Measurements from ENCODE around the gene IQSEC1.
A peak's percentile ranks its signal among the peaks of the same experiment; 100 is the strongest.

The IQSEC1 gene

DNA sequence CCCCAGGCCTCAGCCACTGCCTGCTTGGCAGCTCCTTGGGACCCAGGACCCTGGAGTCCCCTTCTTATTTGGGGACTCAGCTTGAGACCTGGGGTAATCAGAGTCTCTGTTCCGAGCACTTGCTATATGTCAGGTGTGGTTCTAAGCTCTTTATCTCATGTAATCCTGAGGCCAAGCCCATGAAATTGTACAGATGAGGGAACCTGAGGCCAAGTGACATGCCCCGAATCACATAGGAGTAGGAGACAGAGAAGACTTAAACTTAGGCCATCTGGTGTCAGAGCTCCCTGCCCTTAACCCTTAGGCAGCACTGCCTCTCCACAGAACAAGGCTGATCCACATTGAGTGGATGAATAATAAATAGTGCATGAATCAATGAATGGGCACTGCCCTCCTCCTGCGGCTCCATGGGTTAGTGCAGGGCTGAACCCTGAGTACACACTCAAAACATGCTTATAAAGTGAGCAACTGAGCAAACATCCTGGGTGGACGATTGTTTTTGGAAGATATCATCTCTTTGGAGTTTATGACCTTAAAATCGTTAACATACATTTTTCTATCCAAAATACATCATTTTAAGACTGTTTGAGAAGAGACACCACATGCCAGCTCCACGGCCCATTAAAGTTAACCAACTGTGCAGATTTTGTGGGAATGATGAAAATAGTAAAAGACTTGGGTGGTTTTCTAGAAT, 33.2 kb upstream of the IQSEC1 start:
- DNase-seq = no peak

DNA sequence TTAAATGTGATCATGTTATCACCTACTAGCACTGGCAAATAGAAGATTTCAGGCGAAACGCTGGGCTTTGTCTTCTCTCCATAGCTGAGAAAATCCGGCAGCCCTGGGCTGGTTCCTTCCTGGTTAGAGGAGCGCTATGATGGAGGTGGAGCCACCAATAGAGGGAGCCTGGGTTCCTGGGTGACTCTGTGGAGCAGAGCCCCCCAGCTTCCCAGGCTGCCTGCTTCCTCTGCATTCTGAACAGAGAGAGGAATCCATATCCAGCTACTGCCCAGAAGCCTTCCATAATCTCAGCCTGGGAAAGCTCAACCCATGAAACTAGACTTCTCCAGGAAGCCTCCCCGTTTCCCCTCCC, 32.6 kb upstream of the IQSEC1 start:
- no peak for DNase-seq

DNA sequence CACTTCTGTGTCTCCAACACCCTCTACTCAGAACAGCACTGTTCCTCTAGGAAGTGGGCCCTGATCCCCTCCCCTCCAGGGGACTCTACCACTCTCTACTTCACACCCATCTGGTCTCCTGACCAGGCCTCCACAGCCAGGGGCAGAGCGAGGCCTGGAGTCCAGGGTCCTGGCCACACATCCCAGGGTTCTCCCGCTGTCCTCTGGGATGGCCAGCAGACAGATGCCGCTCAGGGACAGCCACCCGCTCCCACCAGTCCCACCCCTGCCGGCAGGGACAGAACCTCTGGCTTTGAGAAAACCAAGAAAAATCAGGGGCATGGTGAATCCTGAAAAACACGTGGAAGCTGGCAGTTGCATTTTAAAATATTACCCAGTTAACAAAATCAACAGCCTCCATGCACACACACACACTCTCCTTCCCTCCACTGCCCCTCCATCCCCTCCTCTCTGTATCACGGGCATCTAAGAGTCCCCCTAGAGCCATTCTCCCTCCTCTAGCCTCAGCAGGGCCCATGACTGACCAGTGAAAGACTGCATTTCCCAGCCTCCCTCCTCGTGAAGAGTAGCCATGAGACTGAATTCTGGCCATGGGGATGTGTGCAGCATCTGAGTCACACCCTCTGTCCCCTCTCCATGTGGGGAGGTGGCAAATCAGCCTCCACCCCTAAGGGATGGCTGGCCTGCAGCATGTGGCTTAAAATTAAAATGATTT, 32.1 kb upstream of the IQSEC1 start:
- no peak for DNase-seq

DNA sequence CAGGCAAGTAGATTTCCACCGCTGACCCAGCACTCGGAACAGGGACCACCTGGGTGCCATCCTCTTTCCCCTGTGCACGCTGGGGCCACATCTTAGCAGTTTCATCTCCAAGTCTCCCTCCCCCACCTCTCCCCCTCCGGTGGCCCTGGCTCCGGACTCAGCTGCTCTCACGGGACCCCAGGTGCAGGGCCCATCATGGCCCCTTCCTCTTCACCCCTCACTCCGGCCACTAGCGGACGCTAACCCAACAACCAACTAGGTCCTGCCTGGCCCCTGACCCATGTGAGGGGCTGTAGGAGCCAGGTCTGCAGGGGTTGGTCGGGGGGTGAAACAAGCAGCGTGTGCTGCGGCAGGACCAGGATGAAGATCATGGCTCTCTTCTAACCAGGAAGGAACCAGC, 31.3 kb upstream of the IQSEC1 start:
- DNase-seq = no peak

DNA sequence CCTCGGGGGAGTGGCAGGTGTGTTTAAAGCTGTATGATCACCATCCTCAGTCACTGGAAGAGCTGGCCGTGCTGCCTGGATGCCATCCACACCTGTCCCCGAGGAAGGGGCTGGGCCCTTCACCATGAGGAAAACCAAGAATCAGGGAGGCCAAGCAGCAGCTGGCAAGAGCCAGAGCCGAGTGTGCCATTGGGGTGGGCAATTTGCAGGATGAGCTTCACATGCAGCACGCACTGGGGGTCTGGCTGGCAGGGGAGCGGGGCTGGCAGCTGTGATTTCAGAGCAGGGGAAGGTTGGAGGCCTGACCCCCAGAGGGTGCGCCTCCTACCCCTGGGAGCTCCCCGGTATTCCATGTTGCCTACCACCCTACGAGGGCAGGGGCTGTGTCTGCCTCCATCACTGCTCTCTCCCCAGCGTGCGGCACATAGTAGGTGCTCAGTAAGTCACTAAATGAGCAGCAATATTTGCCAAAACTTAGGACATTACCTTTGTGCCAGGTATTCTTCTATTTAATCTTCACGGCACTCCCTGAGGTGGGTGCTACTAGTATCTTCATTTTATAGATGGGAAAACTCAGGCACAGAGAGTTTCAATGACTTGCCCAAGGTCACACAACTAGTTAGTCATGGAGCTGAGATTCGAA, 30.3 kb upstream of the IQSEC1 start:
- DNase-seq = no peak

DNA sequence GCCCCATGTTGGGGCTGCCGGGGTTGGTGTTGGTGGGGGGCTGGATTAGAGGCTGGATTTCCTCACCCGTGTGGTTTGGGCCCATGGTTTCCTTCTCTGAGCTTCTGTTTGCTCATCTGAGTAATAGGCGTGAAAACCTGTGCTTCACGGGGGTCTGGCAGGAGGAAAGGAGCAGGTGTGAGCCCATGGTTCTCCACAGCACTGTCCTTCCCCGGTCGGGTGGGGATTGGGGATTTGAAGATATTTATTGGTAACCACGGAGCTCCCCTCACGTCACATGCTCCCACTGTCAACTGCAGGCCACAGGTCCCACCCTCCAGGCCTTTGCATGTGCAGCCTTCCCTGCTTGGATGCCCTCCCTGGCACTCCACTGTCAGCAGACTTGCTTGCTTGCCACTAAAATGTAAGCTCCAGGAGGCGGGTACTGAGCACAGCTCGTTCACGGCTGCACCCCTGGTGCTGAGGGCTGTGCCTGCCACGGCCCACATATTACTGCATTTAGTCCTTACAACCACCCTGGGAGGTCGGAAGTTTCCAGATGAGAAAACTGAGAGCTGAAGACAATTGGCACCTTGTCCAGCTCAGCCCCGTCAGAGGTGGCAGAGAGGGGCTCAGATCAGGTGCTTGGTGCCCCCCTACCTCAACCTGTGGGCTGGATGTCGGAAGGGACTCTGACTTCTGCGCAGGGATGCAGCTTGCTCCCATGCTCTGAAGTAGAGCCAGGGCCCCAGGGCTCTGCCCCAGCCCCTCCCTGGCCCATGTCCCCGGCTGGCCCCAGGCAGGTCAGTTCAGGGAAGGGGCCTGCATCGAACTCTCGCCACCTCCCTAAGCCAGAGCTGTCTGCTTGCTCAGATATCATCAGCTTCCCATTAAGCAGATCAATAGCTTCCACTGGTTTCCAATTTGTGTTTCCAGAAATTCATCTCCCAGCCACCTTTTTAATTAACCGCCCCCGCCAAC, 29.4 kb upstream of the IQSEC1 start:
- DNase-seq = no peak

DNA sequence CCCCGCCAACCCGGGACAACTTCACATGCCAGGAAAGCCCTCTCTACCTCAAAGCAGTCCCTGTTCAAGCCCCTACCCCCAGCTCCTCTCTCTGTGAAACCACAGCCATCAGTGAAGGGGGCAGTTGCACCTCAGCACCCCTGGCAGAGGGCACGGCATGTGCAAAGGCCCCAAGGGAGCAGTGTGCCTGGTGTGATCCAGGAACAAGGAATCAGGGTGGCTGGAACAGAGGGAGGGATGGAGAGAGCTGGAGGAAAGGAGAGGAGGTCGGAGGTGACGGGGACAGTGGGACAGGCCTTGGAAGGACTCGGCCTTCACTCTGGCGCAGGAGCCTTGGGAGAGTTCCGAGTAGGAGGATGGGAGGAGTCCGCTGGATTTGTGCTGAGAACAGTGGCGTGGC, 26.5 kb upstream of the IQSEC1 start:
- no peak for DNase-seq

DNA sequence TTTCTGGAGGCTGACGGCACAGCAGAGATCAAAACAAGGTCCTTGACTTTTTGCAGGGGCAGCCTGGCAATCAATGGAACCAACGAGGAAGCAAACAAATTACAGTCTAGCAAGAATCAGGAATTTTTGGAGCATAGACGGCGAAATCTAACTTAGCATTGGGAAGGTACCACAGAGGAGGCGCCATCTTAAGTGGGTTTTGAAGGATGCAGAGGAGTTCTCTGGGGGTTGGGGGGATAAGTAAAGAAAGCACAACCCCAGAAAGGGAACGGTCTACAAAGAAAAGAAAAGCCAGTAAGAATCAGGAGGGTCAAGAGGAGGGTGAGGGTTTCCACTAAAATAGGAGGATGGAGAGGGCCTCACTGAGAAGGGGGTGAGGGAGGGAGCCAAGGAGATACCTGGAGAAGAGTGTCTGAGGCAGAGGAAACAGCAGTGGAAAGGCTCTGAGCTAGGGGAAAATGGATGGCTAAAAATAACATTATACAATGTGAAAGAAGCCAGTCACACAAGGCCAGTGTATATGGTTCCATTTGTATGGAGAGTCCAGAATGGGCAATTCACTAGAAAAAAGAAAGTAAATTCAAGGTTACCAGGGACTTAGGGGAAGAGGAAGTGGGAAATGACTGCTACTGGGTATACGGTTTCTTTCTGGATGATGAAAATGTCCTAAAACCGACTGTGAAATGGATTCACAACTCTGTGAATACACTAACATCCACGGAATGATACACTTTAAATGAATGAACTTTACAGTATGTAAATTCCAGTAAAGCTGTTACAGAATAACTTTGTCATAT, 25.2 kb upstream of the IQSEC1 start:
- no peak for DNase-seq

DNA sequence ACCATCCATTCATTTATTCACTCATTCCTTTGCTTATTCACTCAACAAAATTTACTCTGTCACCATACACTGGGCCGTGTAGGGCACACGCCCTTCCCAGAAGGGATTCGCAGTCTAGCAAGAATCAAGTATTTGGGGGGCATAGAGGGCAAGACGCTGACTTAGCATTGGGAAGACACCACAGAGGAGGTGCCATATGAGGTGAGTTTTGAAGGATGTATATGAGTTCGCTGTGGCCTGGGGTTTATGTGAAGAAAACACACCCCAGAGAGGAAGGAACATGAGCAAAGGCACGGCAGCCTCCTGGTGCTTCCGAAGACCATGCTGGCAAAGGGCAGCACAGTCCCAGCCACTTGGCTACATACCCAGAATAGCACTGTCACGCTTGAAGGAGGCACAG, 23.1 kb upstream of the IQSEC1 start:
- no peak for DNase-seq

DNA sequence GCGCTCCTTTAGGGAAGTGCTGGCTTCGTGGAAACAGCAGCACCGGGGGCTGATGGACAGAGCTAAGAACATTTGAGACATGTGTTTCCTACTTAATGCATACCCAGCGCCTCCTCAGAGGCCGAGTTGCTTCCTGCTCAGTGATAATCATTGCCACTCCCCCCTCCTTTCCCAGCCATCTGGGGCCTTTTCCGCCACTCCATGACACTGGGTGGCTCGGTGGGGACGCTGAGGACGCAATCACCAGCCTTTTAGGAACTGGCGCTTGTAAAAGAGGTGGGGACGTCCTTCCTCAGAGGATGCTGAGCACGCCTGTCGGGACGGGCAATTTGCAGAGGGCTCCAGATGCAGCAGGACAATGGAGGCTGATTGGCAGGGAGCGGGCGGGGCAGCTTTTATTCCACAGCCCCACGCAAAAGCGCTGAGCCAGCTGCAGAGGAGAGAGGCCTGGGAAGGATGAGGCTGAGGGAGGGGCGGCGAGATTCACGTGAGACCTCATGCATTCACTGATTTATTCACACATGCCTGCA, 22.2 kb upstream of the IQSEC1 start:
- DNase-seq = no peak

DNA sequence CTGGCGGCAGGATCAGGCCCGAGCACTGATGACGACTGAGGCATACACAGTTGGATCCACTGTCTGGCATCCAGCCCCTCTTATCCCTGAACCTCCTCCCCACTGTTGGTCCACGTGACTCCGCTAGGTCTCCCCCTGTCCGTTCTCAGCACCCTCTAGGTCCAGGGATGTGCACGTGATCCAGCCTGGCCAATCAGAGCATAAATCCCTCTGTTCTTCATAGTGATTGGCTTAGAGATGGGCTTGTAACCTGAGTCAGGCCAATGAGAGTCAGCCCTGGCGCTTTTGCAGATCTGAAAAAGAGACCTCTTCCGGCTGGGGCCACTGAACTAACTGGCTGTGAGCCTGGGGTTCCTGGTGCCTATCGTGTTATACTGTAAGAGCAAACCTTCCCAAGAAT, 20.5 kb upstream of the IQSEC1 start:
- DNase-seq = no peak

DNA sequence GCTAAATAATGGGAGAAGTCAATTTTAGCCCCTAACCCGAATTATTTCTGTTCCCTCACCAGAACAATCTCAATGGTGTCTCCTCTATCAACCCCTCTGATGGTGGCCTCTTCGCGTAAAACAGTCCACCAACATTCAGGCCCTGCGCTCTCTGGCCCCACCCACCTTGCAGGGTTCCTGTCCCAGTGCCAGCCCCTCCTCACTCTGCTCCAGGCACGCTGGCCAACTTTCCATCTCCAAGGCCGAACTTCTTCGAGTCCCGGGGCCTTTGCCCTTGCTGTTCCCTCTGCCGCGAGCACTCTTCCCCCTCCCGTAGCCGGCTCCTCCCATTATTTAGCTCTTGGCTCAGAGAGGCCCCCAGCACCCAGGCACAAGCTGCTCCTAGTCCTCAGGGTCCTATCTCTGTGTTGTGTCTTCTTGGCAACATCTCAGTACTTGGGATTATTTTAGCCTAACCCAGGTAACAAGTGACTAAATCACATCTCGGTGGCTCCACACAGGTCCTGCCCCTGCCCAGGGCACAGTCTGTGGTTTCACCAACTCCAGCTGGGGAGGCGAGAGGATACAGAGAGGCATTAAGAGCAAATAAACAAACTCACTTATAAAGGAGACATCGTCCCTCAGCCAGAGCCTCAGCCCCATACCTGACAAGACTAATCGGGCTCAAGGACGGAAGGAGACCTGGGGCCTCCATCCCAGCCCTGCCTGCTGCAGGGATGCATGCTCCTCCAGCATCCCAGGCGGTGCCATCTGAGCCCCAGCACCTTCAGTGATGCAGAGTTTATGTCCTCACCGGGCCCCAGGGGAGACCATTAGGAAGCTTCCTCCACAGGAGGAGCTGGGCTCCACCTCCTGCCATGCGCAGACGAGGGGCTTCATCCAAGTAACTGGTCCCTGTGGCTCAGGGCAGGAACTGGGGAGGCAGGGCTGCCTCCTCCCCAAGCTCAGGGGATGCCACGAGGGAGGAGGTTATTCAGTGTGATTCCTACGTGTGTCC, 19.7 kb upstream of the IQSEC1 start:
- no peak for DNase-seq

DNA sequence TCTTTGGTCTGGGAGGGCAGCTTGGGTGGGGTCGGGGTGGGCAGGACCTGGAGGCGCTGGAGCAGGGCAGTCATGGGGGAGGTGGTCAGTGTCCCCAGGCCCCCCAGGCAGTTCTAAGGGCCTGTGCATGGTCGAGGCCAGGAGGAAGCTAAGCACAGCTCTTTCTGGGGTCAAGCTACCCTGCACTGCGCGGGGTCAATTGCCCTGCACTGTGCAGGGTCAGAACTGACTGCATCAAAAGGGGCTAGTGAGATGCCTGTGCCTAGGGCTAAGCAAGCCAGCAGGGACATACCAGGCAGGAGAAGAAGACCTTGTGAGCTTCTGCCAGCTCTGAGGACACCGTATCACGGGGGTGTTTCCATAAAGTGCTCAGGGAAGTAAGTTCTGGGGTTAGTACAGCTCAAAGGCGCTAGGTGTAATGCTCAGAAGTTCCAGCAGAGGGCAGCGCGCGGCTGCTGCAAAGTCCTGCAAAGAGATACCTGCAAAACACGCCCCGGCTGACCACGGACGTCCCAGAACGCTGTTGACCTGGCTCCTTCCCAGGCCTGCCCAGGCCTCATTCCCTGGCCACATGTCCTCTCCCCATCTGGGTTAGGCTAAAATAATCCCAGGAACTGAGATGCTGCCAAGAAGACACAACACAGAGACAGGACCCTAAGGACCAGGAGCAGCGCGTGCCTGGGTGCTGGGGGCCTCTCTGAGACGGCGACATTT, 18.8 kb upstream of the IQSEC1 start:
- peak; percentile 65 for DNase-seq

DNA sequence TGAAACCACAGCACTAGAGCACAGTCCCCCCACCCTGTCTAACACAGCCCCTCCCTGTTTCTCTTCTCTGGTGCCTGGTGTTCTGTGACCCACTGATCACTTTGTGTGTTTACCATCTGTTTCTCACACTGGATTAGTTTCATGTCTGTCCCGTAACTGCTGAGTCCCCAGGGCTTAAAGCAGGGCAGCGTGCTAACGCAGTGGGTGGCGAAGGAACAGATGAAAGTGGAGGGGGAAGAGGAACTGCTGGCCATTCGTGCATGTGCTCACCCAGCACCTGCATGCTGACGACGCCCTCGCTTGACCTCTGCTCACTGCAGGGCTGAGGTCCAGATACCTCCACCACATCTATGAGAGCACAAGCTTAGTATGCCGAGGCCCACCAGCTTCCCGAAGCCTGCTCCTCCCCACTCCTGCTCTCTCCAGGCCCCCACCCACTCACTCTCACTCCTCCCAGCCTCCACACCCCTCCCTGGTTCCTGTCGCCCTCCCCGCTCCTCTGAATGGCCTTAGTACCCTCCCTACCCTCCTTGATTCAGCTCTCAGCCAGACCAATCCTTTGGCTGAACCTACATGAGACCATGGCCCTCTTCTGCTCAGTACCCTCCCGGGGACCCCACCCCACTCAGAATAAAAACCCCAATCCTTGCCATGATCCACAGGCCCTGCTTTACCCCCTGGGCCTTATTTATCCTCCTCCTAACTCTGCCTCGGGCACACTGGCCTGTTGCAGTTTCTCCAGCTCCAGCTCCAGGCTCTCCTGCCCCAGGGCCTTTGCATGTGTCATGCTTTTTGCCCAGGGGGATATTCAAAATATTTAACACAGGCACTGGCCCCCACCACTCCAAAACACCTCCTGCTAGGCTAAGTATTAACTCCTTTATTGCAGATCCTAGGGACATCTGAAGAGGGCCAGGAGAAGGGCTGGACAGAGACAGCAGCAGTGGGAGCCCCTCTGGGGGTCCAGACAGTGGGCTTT, 15.1 kb upstream of the IQSEC1 start:
- DNase-seq = no peak

DNA sequence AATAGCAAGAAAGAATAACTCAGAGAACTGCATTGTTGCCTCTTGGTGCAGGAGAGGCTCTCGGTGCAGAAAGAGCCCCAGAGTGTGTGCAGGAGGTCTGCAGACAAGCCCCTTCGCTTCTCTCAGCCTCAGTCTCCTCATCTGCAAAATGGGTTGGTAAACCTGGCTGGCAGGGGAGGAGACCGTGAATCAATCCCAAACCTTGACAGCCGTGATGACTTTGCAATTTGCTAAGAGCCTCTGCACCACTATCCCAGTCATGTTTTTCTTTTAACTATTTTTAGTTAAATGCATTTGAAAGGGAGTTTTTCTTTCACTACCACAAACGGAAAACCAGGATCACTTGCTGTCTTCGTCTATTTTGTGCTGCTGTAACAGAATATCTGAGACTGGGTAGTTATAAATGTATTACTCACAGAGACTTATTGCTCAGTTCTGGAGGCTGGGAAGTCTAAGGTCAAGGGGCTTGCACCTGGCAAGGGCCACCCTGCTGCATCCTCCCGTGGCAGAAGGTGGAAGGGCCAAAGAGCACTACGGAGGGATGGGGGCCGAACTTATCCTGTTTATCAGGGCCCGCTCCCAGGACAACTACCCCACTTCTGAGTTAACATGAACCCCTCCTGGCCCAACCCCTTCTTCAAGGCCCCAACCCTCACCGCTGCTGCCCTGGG, 14.2 kb upstream of the IQSEC1 start:
- no peak for DNase-seq

DNA sequence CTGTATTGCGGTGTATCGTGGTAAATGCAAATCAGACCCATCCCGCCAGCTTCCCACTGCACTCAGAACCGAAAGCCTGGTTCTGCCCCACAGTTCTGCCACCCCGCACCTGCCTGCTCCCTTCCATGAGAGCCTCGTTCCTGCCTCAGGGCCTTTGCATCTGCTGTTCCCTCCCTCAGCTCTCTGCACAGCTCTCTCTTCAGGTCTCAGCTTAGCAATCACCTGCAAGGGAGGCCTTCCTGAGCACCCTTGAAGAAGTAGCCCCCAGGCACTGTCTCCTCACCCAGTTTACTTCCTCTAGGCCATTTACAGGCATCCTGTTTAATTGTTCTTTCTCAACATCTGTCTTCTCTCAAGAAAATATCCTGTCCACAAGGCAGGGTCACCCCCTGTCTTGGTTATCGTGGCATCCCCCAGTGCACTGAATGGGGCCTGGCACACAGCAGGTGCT, 13.3 kb upstream of the IQSEC1 start:
- DNase-seq = no peak

DNA sequence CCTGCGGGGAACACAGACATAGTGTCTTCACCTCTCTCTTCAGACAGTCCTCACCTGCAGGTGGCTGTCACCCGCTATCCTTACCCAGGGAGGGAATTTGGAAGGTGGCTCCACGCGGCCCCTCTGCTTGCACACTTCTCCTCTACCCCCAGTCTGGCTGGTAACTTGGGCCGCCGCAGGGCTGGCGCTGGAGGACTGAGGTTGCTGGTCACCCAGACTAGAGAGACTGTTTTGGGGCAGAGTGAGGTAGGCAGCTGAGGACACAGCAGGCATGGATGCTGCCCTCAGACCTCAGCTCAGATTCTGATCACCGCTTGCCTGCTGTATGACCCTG, 12.6 kb upstream of the IQSEC1 start:
- no peak for DNase-seq

Data from effector CD8-positive, alpha-beta T cell (primary cell).